CD14-positive monocyte (primary cell): ENCODE results near the gene SDE2. TPM values are rescaled to one million over a fixed set of nuclear protein-coding genes. Genes with fewer than 3 reads are reported as not detected.

Experiments used
- DNase-seq, 3 donors: peaks; one replicate each; pipeline ENCODE4 v3.0.0-alpha.2; 2011 to 2022
- H2AFZ ChIP-seq: 2 replicates; pipeline ENCODE4 v1.6.0; 2012; ENCODE audit warnings: mild to moderate bottlenecking, low read depth, low read length, inconsistent platforms; ENCODE audit not compliant: insufficient read depth, poor library complexity, severe bottlenecking
- H3K27ac ChIP-seq, 2 donors: 1 replicate in 1 of 2; 2 replicates in 1 of 2; pipeline ENCODE4 v1.5.1; 2012 to 2013; ENCODE audit warnings: low read length in 2 of 2, control low read depth in 1 of 2, inconsistent platforms in 1 of 2, low read depth in 1 of 2, mild to moderate bottlenecking in 1 of 2
- H3K27me3 ChIP-seq, 2 donors: one replicate each; pipeline versions ENCODE4 v1.6.0 to v1.6.1; 2011 to 2013; ENCODE audit warnings: low read length in 2 of 2; ENCODE audit not compliant: control insufficient read depth in 2 of 2, insufficient read depth in 2 of 2
- H3K36me3 ChIP-seq, 2 donors: replicated peaks in 1 of 2; 1 replicate in 1 of 2; 2 replicates in 1 of 2; pipeline versions ENCODE4 v1.5.1 to v1.6.1; 2012 to 2013; ENCODE audit warnings: low read length in 2 of 2, control low read depth in 1 of 2, inconsistent platforms in 1 of 2, mild to moderate bottlenecking in 1 of 2; ENCODE audit not compliant: insufficient read depth in 2 of 2, control insufficient read depth in 1 of 2
- H3K4me1 ChIP-seq, 2 donors: 1 replicate in 1 of 2; 2 replicates in 1 of 2; pipeline versions ENCODE4 v1.5.1 to v1.6.1; 2012 to 2013; ENCODE audit warnings: low read length in 2 of 2, control low read depth in 1 of 2, inconsistent platforms in 1 of 2, mild to moderate bottlenecking in 1 of 2, moderate library complexity in 1 of 2; ENCODE audit not compliant: insufficient read depth in 2 of 2, control insufficient read depth in 1 of 2
- H3K4me2 ChIP-seq: replicated peaks from 2 replicates; pipeline ENCODE3; 2012; ENCODE audit warnings: low read length, moderate library complexity, mild to moderate bottlenecking; ENCODE audit not compliant: poor library complexity, severe bottlenecking; ENCODE audit errors: extremely low read depth
- H3K4me3 ChIP-seq, 3 experiments: fragments of 200-600 bp in 1 of 3; sonication (generic) in 1 of 3; replicated peaks in 1 of 3; 1 replicate in 2 of 3; 2 replicates in 1 of 3; pipeline ENCODE4 v1.5.1; 2011 to 2013; ENCODE audit warnings: low read length in 3 of 3, mild to moderate bottlenecking in 3 of 3, control low read depth in 2 of 3, low read depth in 2 of 3, inconsistent platforms in 1 of 3, moderate library complexity in 1 of 3
- H3K79me2 ChIP-seq: 2 replicates; pipeline ENCODE4 v1.6.0; 2012; ENCODE audit warnings: mild to moderate bottlenecking, control low read depth, inconsistent platforms, low read length, moderate library complexity; ENCODE audit not compliant: insufficient read depth
- H3K9ac ChIP-seq: 2 replicates; pipeline ENCODE4 v1.6.0; 2017; ENCODE audit warnings: low read length, mild to moderate bottlenecking; ENCODE audit not compliant: insufficient read depth, poor library complexity, severe bottlenecking
- H3K9me3 ChIP-seq, 2 donors: replicated peaks in 1 of 2; 1 replicate in 1 of 2; 2 replicates in 1 of 2; pipeline versions ENCODE4 v1.5.1 to v1.6.1; 2012 to 2013; ENCODE audit warnings: low read length in 2 of 2, control low read depth in 1 of 2; ENCODE audit not compliant: control insufficient read depth in 1 of 2, insufficient read depth in 1 of 2
- H4K20me1 ChIP-seq: 2 replicates; pipeline ENCODE4 v1.6.0; 2012; ENCODE audit warnings: mild to moderate bottlenecking, low read length, control low read depth, moderate library complexity; ENCODE audit not compliant: insufficient read depth
- H3K27ac Mint-ChIP-seq, 7 donors: one replicate each; pipeline ENCODE4 v1.8.0; 2020; ENCODE audit warnings: mild to moderate bottlenecking in 7 of 7, mixed read lengths in 7 of 7, moderate library complexity in 6 of 7, inconsistent platforms in 2 of 7
- H3K27me3 Mint-ChIP-seq, 3 donors: one replicate each; pipeline ENCODE4 v1.8.0; 2021 to 2022; ENCODE audit warnings: low read depth in 3 of 3, mild to moderate bottlenecking in 3 of 3, mixed read lengths in 3 of 3, moderate library complexity in 3 of 3, inconsistent platforms in 1 of 3
- H3K36me3 Mint-ChIP-seq, 2 donors: one replicate each; pipeline ENCODE4 v1.8.0; 2020; ENCODE audit warnings: mixed read lengths in 2 of 2, inconsistent platforms in 1 of 2, mild to moderate bottlenecking in 1 of 2
- H3K4me1 Mint-ChIP-seq: one replicate; pipeline ENCODE4 v1.8.0; 2020; ENCODE audit warnings: mild to moderate bottlenecking, mixed read lengths
- H3K4me3 Mint-ChIP-seq, 2 donors: one replicate each; pipeline ENCODE4 v1.8.0; 2020; ENCODE audit warnings: mild to moderate bottlenecking in 2 of 2, mixed read lengths in 2 of 2, moderate library complexity in 1 of 2
- H3K9me3 Mint-ChIP-seq, 7 donors: one replicate each; pipeline ENCODE4 v1.8.0; 2020 to 2022; ENCODE audit warnings: mixed read lengths in 7 of 7, mild to moderate bottlenecking in 6 of 7, moderate library complexity in 6 of 7, inconsistent platforms in 2 of 7
- WGBS: methylation state at CpG from one replicate; pipeline ENCODE4 v1.1.5; 2013; ENCODE audit warnings: missing lambda C conversion rate; ENCODE audit not compliant: insufficient coverage; 5-methylcytosine and 5-hydroxymethylcytosine counted together
- intact Hi-C, 2 donors: fragments of 100-400 bp; cut with micrococcal nuclease; formaldehyde crosslinking; loops; one replicate each; pipeline versions ENCODE4 v1.15.0 to v1.15.1; 2023
- polyA plus RNA-seq, 3 donors: library from polyadenylated mRNA; depleted of rRNA in 1 of 3; unstranded in 2 of 3; stranded (reverse) in 1 of 3; fragments of 300-500 nt in 2 of 3; fragments of >200 nt in 1 of 3; fragmentation: Illumina TruSeq in 2 of 3; gene quantifications; 1 replicate in 2 of 3; 2 replicates in 1 of 3; pipeline ENCODE4 v1.2.3, GENCODE V29; 2012 to 2021
- TF ChIP-seq, protein P1 (sequence below): fragments of 200-600 bp; IDR thresholded peaks from one replicate; pipeline ENCODE4 v1.8.0; 2022; ENCODE audit warnings: antibody characterized with exemption, mild to moderate bottlenecking

SDE2 gene
- polyA plus RNA-seq, 3 donors: 6.8 to 18.0 (median 8.4) TPM

DNA sequence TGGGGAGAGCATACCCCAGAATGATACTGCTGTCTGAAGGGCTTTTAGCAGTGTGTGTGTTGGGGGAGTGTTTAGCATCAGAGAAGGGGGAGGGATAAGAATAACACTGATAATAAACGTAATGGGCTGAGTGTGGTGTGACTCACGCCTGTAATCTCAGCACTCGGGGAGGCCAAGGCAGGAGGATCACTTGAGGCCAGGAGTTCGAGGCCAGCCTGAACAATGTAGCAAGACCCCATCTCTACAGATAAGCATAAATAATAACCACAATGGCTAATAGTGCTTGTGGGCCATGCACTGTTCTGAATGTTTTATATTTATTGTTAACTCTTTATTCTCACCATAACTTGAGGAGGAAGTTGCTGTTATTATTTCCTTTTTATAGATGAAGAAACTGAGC is 55.6 kb downstream of the SDE2 start:
- no CpG with 5 or more reads among the region's 4 CpGs for WGBS
- Histone ChIP-seq H3K9ac (no peak overlapping the region), H4K20me1 (no peaks in the 10 kb centered on the region), H3K4me2 (no peak overlapping the region), H3K36me3 (no peaks in the 10 kb centered on the region), H3K79me2 (no peaks in the 10 kb centered on the region), H3K9me3 (no peaks in the 10 kb centered on the region), H3K4me1 (no peaks in the 10 kb centered on the region), H2AFZ (no peak overlapping the region), H3K27ac (no peak overlapping the region), H3K27me3 (no peaks in the 10 kb centered on the region), H3K4me3 (no peak overlapping the region)
- TF ChIP-seq, protein P1, sequence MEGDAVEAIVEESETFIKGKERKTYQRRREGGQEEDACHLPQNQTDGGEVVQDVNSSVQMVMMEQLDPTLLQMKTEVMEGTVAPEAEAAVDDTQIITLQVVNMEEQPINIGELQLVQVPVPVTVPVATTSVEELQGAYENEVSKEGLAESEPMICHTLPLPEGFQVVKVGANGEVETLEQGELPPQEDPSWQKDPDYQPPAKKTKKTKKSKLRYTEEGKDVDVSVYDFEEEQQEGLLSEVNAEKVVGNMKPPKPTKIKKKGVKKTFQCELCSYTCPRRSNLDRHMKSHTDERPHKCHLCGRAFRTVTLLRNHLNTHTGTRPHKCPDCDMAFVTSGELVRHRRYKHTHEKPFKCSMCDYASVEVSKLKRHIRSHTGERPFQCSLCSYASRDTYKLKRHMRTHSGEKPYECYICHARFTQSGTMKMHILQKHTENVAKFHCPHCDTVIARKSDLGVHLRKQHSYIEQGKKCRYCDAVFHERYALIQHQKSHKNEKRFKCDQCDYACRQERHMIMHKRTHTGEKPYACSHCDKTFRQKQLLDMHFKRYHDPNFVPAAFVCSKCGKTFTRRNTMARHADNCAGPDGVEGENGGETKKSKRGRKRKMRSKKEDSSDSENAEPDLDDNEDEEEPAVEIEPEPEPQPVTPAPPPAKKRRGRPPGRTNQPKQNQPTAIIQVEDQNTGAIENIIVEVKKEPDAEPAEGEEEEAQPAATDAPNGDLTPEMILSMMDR: no peak
- Mint-ChIP-seq H3K9me3 (no peaks in the 10 kb centered on the region), H3K4me1 (peaks cover 8% of the 10 kb centered on the region), H3K27ac (peak overlapping the region in 1 of 7 donors; percentile 53), H3K36me3 (no peaks in the 10 kb centered on the region), H3K27me3 (peaks cover 4 to 11% (median 10%) of the 10 kb centered on the region in 3 donors), H3K4me3 (no peak overlapping the region)
- intact Hi-C loops: no loop called here
- DNase-seq: no peak

DNA sequence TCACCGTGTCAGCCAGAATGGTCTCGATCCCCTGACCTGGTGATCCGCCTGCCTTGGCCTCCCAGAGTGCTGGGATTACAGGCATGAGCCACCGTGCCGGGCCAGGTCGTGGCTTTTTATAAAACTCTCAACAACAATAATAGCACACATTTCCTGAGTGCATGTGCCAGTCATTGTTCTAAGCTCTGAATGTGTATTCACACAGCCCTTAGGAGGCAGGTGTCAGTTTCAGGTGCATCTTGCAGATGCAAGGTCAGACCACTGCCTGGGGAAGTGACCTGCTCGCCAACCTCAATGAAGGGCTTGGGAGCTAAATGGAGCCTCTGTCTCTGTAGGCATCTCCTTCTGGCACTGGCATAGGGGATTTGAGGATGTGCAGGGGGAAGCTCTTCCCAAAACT is 56.6 kb downstream of the SDE2 start:
- Mint-ChIP-seq H3K4me3 (no peak overlapping the region), H3K27me3 (peaks cover 4 to 11% (median 8%) of the 10 kb centered on the region in 3 donors), H3K9me3 (no peaks in the 10 kb centered on the region), H3K36me3 (no peaks in the 10 kb centered on the region), H3K4me1 (peaks cover 8% of the 10 kb centered on the region), H3K27ac (no peak overlapping the region)
- Histone ChIP-seq H3K4me1 (no peaks in the 10 kb centered on the region), H3K27ac (no peak overlapping the region), H3K79me2 (no peaks in the 10 kb centered on the region), H3K4me3 (no peak overlapping the region), H4K20me1 (no peaks in the 10 kb centered on the region), H3K36me3 (no peaks in the 10 kb centered on the region), H3K9me3 (no peaks in the 10 kb centered on the region), H3K27me3 (no peaks in the 10 kb centered on the region), H3K9ac (no peak overlapping the region), H3K4me2 (no peak overlapping the region), H2AFZ (no peak overlapping the region)
- DNase-seq: no peak
- TF ChIP-seq, protein P1: no peak
- intact Hi-C loops: no loop called here
- 85% methylated on average over 4 of the region's 7 CpGs for WGBS
